ENCODE measurements around the gene ALOX12. TPM values are rescaled to one million over a fixed set of nuclear protein-coding genes. Genes with fewer than 3 reads are reported as not detected.

Gene ALOX12
- total and polyA plus RNA-seq, 2 donors from 2014 or later, result not detected

- no peaks in the 10 kb centered on the region for H3K27me3 ChIP-seq (ENCODE audit: control insufficient read depth, insufficient read depth, low read length)
- H3K9me3 ChIP-seq (ENCODE audit: control insufficient read depth in 2 of 3, insufficient read depth in 1 of 3, low read length in 3 of 3), result no peaks in the 10 kb centered on the region
- no peak overlapping the region for H3K9ac ChIP-seq (ENCODE audit: low read length in 3 of 3)
- TF ChIP-seq CTCF (IDR thresholded peaks at IDR 0.05; ENCODE audit: borderline replicate concordance, extremely low read depth, insufficient read depth), result no peak
- H3K27ac ChIP-seq (ENCODE audit: low read depth in 2 of 2, low read length in 2 of 2), result no peak overlapping the region
- DNase-seq, result no peak
- H3K4me3 ChIP-seq (ENCODE audit: low read length in 3 of 3), result no peak overlapping the region
- intact Hi-C loops (cut with DNase I), result no loop called here
- peaks cover 2 to 21% (median 11%) of the 10 kb centered on the region in 3 donors for H3K36me3 ChIP-seq (ENCODE audit: control insufficient read depth in 2 of 3, insufficient read depth in 3 of 3, low read length in 3 of 3)
- peaks cover 0 to 7% (median 0%) of the 10 kb centered on the region in 3 donors for H3K4me1 ChIP-seq (ENCODE audit: control insufficient read depth in 2 of 3, insufficient read depth in 2 of 3, low read depth in 1 of 3, low read length in 3 of 3)
- FAIRE-seq, result no peak
Observed at GRCh38 chr17:6997171-6997570, 1.3 kb downstream of the ALOX12 start.

- DNase-seq (no peak), FAIRE-seq (no peak)
- no peaks in the 10 kb centered on the region for H3K27me3 ChIP-seq (ENCODE audit: control insufficient read depth, insufficient read depth, low read length)
- no peak overlapping the region for H3K4me3 ChIP-seq (ENCODE audit: low read length in 3 of 3)
- peaks cover 0 to 7% (median 0%) of the 10 kb centered on the region in 3 donors for H3K4me1 ChIP-seq (ENCODE audit: control insufficient read depth in 2 of 3, insufficient read depth in 2 of 3, low read depth in 1 of 3, low read length in 3 of 3)
- no peak for TF ChIP-seq CTCF (IDR thresholded peaks at IDR 0.05; ENCODE audit: borderline replicate concordance, extremely low read depth, insufficient read depth)
- peaks cover 2 to 23% (median 12%) of the 10 kb centered on the region in 3 donors for H3K36me3 ChIP-seq (ENCODE audit: control insufficient read depth in 2 of 3, insufficient read depth in 3 of 3, low read length in 3 of 3)
- H3K27ac ChIP-seq (ENCODE audit: low read depth in 2 of 2, low read length in 2 of 2), result no peak overlapping the region
- no peak overlapping the region for H3K9ac ChIP-seq (ENCODE audit: low read length in 3 of 3)
- no peaks in the 10 kb centered on the region for H3K9me3 ChIP-seq (ENCODE audit: control insufficient read depth in 2 of 3, insufficient read depth in 1 of 3, low read length in 3 of 3)
- intact Hi-C loops (cut with DNase I), result no loop called here
Observed at GRCh38 chr17:6998855-6999508, 3.1 kb downstream of the ALOX12 start.

GRCh38 chr17:7001318-7001961 is 5.6 kb downstream of the ALOX12 start:
- peak; percentile 37 for TF ChIP-seq CTCF (IDR thresholded peaks at IDR 0.05; ENCODE audit: borderline replicate concordance, extremely low read depth, insufficient read depth)
- Histone ChIP-seq H3K4me1 (ENCODE audit: control insufficient read depth in 2 of 3, insufficient read depth in 2 of 3, low read depth in 1 of 3, low read length in 3 of 3) (peaks cover 0 to 2% (median 0%) of the 10 kb centered on the region in 3 donors), H3K9ac (ENCODE audit: low read length in 3 of 3) (no peak overlapping the region), H3K9me3 (ENCODE audit: control insufficient read depth in 2 of 3, insufficient read depth in 1 of 3, low read length in 3 of 3) (no peaks in the 10 kb centered on the region), H3K27ac (ENCODE audit: low read depth in 2 of 2, low read length in 2 of 2) (no peak overlapping the region), H3K36me3 (ENCODE audit: control insufficient read depth in 2 of 3, insufficient read depth in 3 of 3, low read length in 3 of 3) (peaks cover 2 to 23% (median 12%) of the 10 kb centered on the region in 3 donors), H3K4me3 (ENCODE audit: low read length in 3 of 3) (no peak overlapping the region), H3K27me3 (ENCODE audit: control insufficient read depth, insufficient read depth, low read length) (no peaks in the 10 kb centered on the region)
- DNase-seq (peak in 3 of 5 donors; percentile 39 to 62 (median 45)), FAIRE-seq (no peak)
- intact Hi-C loops (cut with DNase I), result loop anchor here (10.0 kb wide), 1 partner anchor 327 kb away; no protein-coding TSS in a partner anchor

Data from kidney (tissue), 14 donors.